ENCODE measurements around the gene C2CD2. TPM values are rescaled to one million over a fixed set of nuclear protein-coding genes. Genes with fewer than 3 reads are reported as not detected.

The C2CD2 gene
- total RNA-seq, 1 experiment from 2014 or later, result 9.2 TPM

DNA sequence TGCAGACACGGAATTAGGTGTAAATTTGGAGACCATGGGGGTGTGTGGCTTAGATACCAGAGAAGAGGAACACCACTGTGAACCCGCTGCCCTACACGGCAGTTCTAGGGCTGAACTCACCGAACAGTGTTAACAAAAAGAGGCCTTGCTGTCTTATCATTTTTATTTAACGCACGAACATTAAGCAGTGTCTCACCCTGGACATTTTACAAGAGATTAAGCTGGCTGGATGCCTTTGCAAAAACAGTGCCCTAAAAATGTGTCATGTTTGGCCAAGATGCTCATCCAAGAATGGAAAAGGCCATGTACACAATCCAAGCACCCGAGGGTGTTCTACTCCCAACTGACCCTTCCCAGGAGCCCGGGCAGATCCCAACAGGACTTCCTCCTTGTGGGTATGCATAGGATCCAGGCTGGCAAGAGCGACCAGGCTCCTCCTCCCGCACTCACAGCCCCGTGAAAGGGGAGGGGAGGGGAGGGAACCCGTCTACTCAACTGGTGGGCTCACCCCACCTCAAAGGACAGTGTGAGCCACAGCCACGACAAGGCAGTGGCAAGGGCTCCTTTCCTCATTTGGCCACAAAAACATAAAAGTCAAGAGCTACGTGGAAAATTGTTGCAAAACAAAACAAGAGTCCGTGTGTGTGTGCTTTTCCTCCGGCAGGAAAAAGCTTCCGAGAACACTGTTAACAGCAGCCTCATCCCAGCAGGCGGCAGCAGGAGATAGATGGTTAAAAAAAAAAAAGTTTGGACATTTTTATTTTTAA lies 20.3 kb downstream of the C2CD2 start:
- no peaks in the 10 kb centered on the region for H3K4me1 ChIP-seq (ENCODE audit: insufficient read depth, low read length, poor library complexity, severe bottlenecking)
- ChIA-PET CTCF (interaction anchor here (0.7 kb wide), 2 partner anchors 389 to 628 kb away, joined by 3 to 7 read pairs; no protein-coding TSS in a partner anchor), POLR2A (ENCODE audit: low non-redundant PET) (no interaction called here)
- no peaks in the 10 kb centered on the region for H3K27me3 ChIP-seq (replicated peaks; ENCODE audit: insufficient read depth, low read depth, low read length, poor library complexity)
- BruUV-seq (replicated peaks), result no TSS peak
- H3K27ac ChIP-seq (ENCODE audit: low read depth, low read length, poor library complexity, severe bottlenecking), result no peak overlapping the region
- intact Hi-C loops (cut with micrococcal nuclease; ENCODE audit: unreplicated experiment), result no loop called here
- H3K9me3 ChIP-seq (ENCODE audit: low read depth, low read length, poor library complexity, severe bottlenecking), result no peaks in the 10 kb centered on the region
- H3K4me3 ChIP-seq (ENCODE audit: low read depth, low read length, poor library complexity, severe bottlenecking), result no peak overlapping the region
- no peak for DNase-seq (ENCODE audit: low spot score)
- no peaks in the 10 kb centered on the region for H3K36me3 ChIP-seq (ENCODE audit: insufficient read depth, low read length, poor library complexity, severe bottlenecking)
- TF ChIP-seq EZH2 (IDR thresholded peaks at IDR 0.05; ENCODE audit: borderline replicate concordance, low read depth, low read length, poor library complexity, severe bottlenecking), result no peak
- TF ChIP-seq, protein P1, sequence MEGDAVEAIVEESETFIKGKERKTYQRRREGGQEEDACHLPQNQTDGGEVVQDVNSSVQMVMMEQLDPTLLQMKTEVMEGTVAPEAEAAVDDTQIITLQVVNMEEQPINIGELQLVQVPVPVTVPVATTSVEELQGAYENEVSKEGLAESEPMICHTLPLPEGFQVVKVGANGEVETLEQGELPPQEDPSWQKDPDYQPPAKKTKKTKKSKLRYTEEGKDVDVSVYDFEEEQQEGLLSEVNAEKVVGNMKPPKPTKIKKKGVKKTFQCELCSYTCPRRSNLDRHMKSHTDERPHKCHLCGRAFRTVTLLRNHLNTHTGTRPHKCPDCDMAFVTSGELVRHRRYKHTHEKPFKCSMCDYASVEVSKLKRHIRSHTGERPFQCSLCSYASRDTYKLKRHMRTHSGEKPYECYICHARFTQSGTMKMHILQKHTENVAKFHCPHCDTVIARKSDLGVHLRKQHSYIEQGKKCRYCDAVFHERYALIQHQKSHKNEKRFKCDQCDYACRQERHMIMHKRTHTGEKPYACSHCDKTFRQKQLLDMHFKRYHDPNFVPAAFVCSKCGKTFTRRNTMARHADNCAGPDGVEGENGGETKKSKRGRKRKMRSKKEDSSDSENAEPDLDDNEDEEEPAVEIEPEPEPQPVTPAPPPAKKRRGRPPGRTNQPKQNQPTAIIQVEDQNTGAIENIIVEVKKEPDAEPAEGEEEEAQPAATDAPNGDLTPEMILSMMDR (conservative IDR thresholded peaks at IDR 0.05; ENCODE audit: low read depth, low read length), result no peak

DNA sequence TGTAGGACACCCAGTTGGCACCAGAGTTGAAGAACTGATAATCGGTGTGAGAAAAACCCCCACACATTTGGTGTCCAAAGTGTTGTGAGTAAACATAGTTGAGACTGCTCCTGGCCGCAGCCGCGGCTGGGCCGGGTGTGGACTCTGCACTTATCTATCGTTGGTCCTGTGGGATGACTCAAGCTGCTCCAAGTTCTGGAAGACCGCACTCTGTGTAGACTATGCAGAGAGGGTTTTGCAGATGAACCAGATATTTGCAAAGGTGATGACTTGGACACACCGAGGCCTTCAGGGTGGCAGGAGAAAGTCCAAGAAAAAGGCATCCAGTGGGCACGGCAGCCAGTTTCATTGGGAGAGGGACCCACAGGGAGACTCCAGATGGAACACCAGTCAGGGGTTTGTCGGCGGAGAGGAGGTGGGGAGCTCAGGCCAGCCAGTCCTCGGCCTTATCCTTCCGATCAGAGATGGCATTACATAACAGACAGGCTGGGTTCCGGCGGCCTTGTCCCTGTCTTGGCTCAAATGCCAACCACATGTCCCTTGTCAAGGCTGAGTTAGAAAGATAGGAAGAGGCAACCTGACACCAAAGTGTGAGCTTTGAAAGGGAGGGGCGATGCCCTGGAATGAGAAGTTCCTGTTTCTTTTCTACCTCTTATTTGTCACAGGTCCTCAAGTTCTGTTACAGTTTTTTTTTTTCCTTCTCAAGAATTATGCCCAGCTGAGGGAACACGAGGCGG lies 21.1 kb downstream of the C2CD2 start:
- Histone ChIP-seq H3K4me1 (ENCODE audit: insufficient read depth, low read length, poor library complexity, severe bottlenecking) (no peaks in the 10 kb centered on the region), H3K9me3 (ENCODE audit: low read depth, low read length, poor library complexity, severe bottlenecking) (no peaks in the 10 kb centered on the region), H3K27me3 (replicated peaks; ENCODE audit: insufficient read depth, low read depth, low read length, poor library complexity) (no peaks in the 10 kb centered on the region), H3K36me3 (ENCODE audit: insufficient read depth, low read length, poor library complexity, severe bottlenecking) (no peaks in the 10 kb centered on the region), H3K4me3 (ENCODE audit: low read depth, low read length, poor library complexity, severe bottlenecking) (no peak overlapping the region), H3K27ac (ENCODE audit: low read depth, low read length, poor library complexity, severe bottlenecking) (no peak overlapping the region)
- intact Hi-C loops (cut with micrococcal nuclease; ENCODE audit: unreplicated experiment), result no loop called here
- CTCF ChIA-PET, result no interaction called here
- TF ChIP-seq, protein P1 (conservative IDR thresholded peaks at IDR 0.05; ENCODE audit: low read depth, low read length), result no peak
- no peak for TF ChIP-seq EZH2 (IDR thresholded peaks at IDR 0.05; ENCODE audit: borderline replicate concordance, low read depth, low read length, poor library complexity, severe bottlenecking)
- POLR2A ChIA-PET (ENCODE audit: low non-redundant PET), result no interaction called here
- no peak for DNase-seq (ENCODE audit: low spot score)
- BruUV-seq (replicated peaks), result no TSS peak

DNA sequence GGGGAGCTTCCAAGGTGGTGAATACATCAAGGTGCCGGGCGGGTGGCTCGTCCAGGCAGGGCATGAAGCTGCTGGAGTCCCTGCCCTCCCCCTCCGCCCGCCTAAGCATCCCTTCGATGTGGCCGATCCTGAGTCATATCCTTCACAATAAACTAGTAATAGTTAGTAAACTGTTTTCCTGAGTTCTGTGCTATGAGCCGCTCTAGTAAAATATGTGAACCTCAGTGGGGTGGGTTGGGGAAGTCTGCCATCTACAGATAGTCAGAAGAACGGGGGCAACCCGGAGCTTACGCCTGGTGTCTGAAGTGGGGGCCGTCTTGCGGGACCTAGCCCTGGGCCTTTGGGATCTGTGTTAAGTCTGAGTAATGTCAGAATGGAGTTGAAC lies 21.6 kb downstream of the C2CD2 start:
- Histone ChIP-seq H3K4me3 (ENCODE audit: low read depth, low read length, poor library complexity, severe bottlenecking) (no peak overlapping the region), H3K36me3 (ENCODE audit: insufficient read depth, low read length, poor library complexity, severe bottlenecking) (no peaks in the 10 kb centered on the region), H3K27me3 (replicated peaks; ENCODE audit: insufficient read depth, low read depth, low read length, poor library complexity) (no peaks in the 10 kb centered on the region), H3K27ac (ENCODE audit: low read depth, low read length, poor library complexity, severe bottlenecking) (no peak overlapping the region), H3K4me1 (ENCODE audit: insufficient read depth, low read length, poor library complexity, severe bottlenecking) (no peaks in the 10 kb centered on the region), H3K9me3 (ENCODE audit: low read depth, low read length, poor library complexity, severe bottlenecking) (no peaks in the 10 kb centered on the region)
- no TSS peak for BruUV-seq (replicated peaks)
- TF ChIP-seq, protein P1 (conservative IDR thresholded peaks at IDR 0.05; ENCODE audit: low read depth, low read length), result no peak
- no peak for TF ChIP-seq EZH2 (IDR thresholded peaks at IDR 0.05; ENCODE audit: borderline replicate concordance, low read depth, low read length, poor library complexity, severe bottlenecking)
- DNase-seq (ENCODE audit: low spot score), result no peak
- intact Hi-C loops (cut with micrococcal nuclease; ENCODE audit: unreplicated experiment), result no loop called here
- POLR2A ChIA-PET (ENCODE audit: low non-redundant PET), result no interaction called here
- CTCF ChIA-PET, result no interaction called here
